ENCODE results near the gene NAALADL1.

DNA sequence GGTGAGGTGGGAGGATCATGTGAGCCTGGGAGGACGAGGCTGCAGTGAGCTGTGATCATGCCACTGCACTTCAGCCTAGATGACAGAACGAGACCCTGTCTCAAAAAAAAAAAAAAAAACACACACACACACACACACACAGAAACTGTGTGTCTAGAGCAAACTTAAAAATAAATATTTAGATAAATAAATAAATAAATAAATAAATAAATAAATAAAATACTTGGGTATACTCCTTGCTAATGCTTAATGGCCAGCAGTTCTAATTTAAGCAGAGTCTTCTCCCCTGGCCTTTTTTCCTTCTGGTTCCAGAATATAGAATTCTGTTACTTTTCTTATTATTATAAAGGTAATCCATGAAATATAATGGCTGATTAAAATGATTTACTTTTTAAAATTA, 49.5 kb downstream of the NAALADL1 start:
- TF ChIP-seq, protein P1, sequence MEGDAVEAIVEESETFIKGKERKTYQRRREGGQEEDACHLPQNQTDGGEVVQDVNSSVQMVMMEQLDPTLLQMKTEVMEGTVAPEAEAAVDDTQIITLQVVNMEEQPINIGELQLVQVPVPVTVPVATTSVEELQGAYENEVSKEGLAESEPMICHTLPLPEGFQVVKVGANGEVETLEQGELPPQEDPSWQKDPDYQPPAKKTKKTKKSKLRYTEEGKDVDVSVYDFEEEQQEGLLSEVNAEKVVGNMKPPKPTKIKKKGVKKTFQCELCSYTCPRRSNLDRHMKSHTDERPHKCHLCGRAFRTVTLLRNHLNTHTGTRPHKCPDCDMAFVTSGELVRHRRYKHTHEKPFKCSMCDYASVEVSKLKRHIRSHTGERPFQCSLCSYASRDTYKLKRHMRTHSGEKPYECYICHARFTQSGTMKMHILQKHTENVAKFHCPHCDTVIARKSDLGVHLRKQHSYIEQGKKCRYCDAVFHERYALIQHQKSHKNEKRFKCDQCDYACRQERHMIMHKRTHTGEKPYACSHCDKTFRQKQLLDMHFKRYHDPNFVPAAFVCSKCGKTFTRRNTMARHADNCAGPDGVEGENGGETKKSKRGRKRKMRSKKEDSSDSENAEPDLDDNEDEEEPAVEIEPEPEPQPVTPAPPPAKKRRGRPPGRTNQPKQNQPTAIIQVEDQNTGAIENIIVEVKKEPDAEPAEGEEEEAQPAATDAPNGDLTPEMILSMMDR (IDR thresholded peaks at IDR 0.05; ENCODE audit: insufficient read depth, low read length, poor library complexity, severe bottlenecking) = no peak
- TF ChIP-seq EZH2phosphoT487 (conservative IDR thresholded peaks at IDR 0.05; ENCODE audit: low read length) = no peak

All from SU-DHL-6 (cell line).